NK-92 (cell line): Measurements from ENCODE around the gene SPATS2L.

ENCODE experiments used
- DNase-seq: peaks from one replicate; lab custom pipeline; 2025; ENCODE audit not compliant: unreplicated experiment; lab: John Stamatoyannopoulos, UW

SPATS2L gene

DNA sequence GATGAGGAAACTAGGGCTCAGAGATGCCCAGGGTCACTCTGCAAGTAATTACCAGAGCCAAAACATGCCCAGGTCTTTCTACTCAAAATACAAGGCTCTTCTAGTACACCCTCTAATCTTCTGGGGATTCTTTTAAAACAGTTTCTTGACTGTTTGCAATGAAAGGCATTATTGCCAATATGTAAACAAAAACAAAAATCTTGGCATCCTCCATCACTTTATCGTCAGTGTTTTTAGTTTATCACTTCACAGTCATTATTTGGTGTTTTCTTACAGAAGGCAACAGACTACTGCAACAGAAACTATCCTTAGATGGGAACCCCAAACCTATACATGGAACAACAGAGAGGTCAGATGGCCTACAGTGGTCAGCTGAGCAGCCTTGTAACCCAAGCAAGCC lies 132.4 kb downstream of the SPATS2L start:
- DNase-seq = no peak

DNA sequence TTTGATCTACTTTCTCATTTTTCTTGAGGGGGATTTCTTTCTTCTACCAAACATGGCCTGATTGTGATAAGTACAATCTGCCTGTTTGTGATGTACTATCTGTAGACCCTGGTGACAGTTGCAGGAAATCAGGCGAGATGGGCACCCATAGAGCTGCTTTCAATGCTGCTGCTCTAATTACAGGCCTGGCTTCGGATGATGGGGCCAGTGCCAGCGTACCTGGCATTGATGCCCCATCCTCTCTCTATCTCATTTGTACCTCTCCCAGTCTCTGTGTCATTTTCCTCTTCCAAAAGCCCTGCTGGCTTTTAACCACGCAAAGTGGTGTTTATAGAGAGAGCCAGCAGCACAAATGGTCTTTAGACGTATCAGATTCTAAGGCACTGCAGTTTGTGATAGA lies 133.5 kb downstream of the SPATS2L start:
- DNase-seq = no peak

GRCh38 chr2:200442471-200442870 lies 136.0 kb downstream of the SPATS2L start:
- no peak for DNase-seq

DNA sequence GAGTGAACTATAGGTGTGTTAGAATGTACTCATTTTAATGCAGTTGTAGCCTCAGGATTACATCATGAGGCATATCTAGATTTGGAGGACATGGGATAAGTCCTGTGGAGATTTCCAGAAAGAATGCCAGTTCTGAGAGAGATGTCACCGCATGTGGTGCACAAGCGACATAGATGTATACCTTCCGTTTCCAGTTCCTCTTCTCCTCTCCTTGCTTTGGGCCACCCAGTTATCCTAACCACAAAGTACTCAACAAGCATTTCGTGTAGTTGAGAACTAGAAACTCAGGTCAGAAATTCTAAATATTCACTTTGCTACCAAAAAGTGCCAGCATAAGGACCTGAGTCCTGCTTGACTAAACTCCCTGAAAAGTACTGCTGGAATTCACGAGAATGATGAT lies 136.9 kb downstream of the SPATS2L start:
- DNase-seq = no peak

- DNase-seq = no peak
These were observed 137.4 kb downstream of the SPATS2L start for GRCh38 chr2:200443916-200444315.

GRCh38 chr2:200444530-200444929 lies 138.0 kb downstream of the SPATS2L start:
- DNase-seq = no peak

GRCh38 chr2:200445284-200445683 lies 138.8 kb downstream of the SPATS2L start:
- DNase-seq = no peak

DNA sequence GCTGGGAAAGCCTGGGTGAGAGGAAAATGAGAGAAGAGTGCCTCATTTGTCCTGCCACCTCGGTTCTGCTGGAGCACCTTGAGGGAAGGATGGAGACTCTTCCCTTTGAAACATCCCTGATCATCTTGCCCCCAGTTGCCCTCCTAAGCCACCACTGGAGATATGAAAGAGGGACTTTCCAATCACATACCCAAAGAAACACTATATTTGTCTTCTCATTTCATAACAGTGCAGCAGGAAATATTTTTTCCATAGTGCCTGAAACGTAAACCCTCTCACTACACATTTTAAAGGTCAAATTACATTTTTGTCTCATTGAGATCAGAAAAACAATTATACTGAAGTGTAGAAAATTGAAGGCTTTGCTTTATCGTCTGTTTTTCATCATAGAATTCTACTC lies 140.1 kb downstream of the SPATS2L start:
- DNase-seq = no peak

GRCh38 chr2:200447139-200447855 lies 140.8 kb downstream of the SPATS2L start:
- DNase-seq = no peak

DNA sequence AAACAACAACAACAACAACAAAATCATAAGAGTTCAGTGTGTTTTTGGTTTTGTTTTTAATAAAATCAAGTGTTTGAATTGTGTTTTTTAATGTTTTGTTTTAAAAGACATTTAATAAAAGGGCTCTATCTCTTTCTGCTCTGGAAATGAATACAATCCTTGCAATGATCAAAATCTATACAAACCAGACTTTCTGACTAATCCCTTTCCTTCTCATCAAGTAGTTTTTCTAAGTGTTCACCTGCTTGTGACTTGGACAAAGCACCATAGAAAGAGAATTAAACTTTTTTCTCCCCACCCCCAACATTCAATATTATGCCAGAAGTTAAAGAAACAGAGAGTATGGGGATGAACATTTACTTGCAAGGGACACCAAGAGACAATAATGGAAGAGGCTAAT lies 142.0 kb downstream of the SPATS2L start:
- DNase-seq = no peak

GRCh38 chr2:200449149-200449548 lies 142.7 kb downstream of the SPATS2L start:
- DNase-seq = no peak

GRCh38 chr2:200450288-200450687 lies 143.8 kb downstream of the SPATS2L start:
- DNase-seq = no peak

DNA sequence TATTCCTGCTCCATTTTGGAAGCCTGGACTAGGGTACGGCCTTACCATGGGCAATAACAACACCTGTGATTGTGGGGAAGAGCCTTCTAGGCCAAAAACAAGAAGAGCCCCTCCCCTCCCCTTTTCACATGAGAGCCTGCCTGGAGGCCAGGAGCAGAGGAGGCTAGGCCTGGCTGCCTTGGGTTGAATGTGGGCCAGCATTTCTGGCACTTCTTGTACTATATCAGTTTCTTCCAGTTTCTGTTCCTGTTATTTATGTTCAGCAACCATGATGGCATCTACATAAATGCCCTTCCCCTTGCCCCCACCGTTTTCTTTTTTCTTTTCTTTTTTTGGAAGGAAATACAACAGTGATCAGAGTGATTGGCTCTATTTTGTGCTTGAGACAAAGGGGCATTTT lies 145.0 kb downstream of the SPATS2L start:
- no peak for DNase-seq

- DNase-seq = no peak
These were observed 145.9 kb downstream of the SPATS2L start for GRCh38 chr2:200452377-200452776.

GRCh38 chr2:200453142-200453852 lies 146.8 kb downstream of the SPATS2L start:
- no peak for DNase-seq

- DNase-seq = no peak
These were observed 147.5 kb downstream of the SPATS2L start for GRCh38 chr2:200453853-200454534.

GRCh38 chr2:200454927-200455801 lies 148.7 kb downstream of the SPATS2L start:
- no peak for DNase-seq

DNA sequence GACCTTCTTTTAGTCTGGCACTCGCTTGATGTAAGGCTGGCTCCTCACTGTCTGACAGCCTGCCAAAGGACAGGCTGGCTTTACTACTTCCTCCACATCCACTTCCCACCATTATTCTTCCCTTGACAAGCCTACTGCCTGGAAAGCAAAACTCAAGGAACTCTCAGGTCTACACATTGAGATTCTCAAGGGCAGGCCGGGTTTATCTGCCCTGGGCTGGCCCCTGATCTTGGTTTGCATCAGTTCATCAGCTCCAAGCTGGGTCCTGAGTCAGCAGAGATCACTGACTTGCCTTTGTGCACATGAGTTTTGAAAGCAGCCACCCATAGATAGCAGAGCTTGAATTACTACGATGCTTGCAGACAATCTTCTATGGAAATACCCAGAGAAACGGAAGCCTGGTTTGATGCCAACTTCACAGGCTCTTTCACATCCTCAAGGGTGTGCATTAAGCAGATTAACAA lies 149.5 kb downstream of the SPATS2L start:
- no peak for DNase-seq

GRCh38 chr2:200456567-200456966 lies 150.1 kb downstream of the SPATS2L start:
- DNase-seq = no peak

GRCh38 chr2:200459101-200459500 lies 152.6 kb downstream of the SPATS2L start:
- no peak for DNase-seq
